HG03565 (cell line): ENCODE results near the gene ERVMER34-1.

Source experiments
- ATAC-seq: cut with Tn5 transposase; IDR thresholded peaks from one replicate; pipeline ENCODE4 v1.9.1; 2021; ENCODE audit warnings: mild to moderate bottlenecking, moderate library complexity; ENCODE audit not compliant: unreplicated experiment

Gene ERVMER34-1

DNA sequence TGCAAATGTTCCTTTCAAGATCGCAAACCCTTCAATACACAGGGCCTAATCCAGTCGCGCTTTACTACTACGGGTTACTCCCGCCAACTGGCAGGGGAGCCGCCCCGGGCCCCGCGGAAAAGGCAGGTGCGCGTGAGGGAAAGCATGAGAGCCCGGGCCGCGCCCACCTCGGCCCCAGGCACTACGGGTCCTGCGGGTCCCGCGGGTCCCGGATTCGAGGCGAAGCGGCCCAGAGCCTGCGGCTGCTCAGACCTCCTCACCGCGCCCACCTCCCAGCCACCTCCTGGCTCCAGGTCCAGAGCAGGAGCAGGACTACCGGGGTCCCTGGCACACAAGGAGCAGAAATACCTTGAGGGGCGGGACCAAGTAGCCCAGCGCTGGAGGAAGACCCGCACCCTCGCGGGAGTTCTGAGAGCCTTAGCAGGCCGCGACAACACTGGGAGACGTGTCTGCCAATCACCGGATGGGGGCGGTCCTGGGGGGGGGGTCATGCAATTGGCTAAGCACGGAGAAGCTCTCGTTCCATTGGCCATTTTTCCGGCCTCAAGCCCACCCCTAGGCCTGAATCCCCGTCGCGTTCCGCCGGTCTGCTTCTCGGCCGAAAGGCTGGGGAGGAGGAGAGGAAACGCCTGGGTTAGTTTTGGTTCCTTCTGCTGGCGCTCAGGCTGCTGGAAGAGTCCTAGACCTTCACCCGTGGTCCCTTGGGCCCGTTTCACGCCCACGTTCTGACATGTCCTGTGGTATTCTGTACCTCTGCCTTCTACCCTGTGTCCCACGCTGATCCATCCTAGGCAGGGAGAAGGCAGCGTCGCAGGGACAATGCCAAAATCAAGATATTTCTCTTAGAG lies 29.0 kb downstream of the ERVMER34-1 start:
- peak; percentile 91 for ATAC-seq

DNA sequence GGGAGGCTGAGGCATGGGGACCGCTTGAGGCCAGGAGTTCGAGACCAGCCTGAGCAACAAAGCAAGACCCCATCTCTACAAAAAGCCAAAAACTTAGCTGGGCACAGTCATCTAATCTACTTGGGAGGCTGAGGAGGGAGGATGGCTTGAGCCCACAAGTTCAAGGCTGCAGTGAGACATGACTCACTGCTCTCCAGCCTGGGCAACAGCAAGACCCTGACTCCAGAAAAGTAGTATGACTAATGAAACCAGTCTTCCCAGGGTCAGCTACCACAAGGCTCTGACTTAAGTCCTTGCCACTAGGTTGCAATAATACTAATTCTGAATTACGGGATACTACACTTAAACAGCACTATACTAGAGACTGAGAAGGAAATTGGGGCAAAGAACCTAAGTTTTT lies 33.1 kb downstream of the ERVMER34-1 start:
- ATAC-seq = no peak

DNA sequence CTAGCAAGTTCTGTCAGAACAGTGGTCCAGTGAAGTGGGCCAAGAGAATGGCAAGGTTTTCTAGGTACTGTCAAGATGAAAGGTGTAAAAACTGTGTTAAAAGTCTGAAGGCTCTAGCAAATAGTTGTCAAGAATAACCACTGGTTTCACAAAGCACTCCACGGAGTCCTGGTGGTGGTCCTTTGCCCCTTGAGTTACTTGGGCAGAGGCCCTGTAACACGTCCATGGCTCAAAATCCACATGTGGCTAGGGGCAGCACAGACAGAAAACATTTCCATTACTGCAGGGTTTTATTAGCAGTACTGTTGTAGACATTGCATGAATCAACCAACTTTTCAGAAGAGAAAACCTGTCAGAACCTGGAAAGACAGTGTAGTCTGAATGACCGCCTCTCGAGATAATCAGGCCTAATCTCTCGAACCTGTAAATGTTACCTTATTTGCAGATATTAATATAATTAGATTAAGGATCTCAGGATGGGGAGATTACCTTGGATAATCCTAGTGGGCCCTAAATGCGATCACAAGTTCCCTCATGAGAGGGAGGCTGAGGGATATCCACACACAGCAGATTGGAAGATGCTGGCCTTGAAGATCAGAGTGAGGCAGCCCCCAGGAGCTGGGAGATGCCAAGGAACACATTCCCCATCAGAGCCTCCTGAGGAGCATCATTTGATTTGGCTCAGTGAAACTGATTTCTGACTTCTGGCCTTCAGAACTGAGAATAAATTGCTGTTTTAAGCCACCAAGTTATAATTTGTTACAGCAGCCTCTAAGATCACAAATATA lies 34.7 kb downstream of the ERVMER34-1 start:
- ATAC-seq = no peak

DNA sequence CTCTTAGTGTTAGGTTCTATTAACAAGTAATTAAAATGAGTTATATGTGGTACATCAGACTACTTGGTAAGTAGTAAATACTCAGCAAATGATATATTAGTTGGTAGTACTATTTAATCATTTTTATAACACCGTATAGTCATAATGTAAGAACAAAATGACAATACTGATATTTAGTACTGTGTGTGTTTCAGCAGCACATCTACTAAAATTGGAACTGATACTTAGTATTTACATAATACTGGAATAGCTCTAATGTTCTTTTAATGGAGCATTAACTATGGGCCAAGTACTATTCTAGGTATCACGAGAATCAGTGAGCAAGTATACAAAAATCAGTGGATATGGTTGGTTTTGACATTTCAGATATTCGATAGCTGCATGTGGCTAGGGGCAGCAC lies 35.3 kb downstream of the ERVMER34-1 start:
- ATAC-seq = no peak

DNA sequence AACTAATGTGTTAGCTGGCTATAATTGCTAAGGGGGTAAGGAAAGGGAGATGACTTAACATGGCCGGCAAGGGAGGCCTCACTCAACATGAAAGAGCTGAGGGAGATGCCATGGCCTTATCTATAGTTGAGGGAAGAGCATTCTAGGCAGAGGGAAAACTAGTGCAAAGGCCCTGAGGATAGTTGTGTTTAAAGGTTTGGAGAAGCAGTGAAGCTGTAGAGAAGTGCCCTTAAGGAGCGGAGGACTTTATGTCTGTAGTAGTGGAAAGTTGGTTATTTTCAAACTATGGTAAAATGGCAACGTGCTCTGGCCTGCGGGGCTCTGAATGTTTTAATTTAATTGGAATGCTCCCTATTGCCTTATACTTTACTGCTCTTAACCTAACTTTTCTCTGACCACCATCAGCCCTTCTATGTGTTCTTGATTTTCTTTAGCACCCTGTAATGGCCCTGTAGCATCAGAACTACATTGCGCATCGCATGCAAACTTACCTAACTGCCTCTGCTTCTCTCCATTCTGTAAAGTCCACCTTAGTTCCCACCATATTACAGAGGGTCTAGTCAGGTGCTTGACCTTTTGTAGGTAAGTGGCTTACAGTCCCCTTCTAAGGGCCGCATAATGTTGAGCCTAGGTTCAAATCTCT lies 35.8 kb downstream of the ERVMER34-1 start:
- no peak for ATAC-seq

DNA sequence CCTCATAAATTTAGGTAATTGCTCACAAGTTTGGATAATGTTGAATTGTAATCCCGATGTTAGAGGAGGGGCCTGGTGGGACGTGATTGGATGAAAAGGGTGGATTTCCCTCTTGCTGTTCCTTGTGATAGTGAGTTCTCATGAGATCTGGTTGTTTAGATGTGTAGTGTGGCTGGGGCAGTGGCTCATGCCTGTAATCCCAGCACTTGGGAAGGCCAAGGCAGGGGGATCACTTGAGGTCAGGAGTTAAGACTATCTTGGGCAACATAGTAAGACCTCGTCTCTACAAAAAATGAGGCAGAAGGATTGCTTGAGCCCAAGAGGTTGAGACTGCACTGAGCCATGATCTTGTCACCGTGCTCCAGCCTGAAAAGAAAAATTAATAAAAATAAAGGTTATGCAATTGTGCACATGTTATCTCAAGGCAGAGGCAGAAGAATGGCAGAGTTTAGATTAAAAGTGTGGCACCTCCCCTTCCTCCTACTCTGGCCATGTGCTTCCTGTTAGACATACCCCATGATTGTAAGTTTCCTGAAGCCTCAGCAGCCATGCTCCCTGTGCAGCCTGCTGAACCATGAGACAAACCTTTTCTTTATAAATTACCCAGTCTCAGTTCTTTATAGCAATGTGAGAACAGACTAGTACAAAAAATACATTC lies 36.5 kb downstream of the ERVMER34-1 start:
- no peak for ATAC-seq

DNA sequence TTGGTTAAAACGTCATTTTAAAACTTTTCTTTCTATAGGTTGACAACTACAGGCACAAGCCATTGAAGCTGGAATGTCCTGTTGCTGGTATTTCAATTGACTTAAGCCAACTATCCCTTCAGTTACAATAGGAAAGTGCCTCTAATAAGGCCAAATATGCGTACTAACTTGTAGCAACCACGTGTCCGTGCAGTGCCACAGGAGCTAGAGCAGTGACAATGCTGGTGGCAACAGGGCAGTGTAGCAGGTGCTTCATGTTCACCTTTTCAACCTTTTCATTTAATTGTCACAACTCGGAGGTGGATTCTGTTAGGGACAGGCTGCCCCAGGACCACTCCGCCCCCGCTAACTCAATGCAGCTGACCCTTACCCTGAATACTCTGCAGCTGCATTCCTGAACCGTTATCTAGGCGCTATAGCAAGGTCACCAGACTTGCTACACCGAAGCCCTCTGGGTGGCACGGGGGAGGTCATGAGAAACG lies 37.7 kb downstream of the ERVMER34-1 start:
- no peak for ATAC-seq

DNA sequence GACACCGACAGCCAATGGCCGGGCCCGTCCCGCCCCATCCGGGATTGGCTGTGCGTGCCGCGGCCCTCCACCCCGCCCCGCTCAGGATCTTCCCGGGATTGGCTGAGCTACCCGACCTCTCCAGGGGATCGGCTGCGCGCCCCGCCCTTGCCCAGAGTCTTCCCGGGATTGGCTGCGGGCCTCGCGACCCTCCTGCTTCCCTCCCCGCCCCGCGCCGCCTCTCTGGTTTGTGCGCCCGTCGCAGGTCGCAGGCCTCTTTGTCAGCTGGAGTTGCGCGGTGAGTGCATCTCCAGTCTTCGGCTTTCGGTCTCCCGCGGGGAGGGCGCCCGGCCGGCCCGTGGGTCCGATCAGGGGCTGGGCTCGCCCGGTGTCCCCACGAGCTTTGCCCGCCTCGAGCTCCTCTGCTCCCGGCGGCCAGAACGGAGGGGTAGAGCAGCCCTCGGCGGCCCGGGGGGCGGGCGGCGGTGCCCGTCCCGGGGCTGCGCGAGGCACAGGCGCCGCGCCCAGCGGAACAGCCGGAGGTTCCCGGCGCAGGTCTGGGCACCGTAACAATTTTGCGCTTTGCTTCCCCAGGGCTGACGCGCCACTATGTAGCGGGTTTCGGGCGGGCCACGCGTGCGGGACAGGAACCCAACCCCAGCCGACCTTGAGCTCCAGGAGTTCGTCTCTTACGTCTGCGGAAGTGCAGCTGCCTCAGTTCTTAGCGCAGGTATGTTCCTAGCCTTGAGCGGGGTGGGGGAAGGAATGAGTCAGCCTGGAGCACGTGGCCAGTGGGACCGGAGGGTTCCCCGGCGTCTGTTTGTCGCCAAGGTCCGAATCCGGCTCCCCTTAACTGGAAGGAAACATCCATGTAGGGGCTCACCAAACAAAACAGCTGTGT lies 38.7 kb downstream of the ERVMER34-1 start:
- peak; percentile 79 for ATAC-seq

DNA sequence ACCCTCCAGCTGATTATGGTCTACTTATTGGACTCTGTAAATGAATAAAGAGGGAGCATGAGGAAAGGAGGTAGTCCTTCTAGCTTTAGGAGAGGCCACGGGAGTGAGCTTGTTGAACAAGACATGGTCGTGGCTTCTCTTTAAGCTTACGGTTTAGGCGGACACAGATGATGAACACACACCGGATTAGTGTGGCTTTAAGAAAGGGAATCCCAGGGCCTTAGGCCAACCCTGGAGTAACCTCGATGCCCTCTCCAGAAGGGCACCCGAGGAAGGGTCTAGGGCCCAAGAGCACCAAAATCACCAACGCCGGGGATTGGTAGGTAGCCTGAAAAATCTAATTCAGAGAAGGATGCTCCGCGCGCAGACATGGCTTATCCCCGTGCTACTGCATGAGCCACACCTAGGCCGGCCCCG lies 39.4 kb downstream of the ERVMER34-1 start:
- peak; percentile 1 for ATAC-seq

DNA sequence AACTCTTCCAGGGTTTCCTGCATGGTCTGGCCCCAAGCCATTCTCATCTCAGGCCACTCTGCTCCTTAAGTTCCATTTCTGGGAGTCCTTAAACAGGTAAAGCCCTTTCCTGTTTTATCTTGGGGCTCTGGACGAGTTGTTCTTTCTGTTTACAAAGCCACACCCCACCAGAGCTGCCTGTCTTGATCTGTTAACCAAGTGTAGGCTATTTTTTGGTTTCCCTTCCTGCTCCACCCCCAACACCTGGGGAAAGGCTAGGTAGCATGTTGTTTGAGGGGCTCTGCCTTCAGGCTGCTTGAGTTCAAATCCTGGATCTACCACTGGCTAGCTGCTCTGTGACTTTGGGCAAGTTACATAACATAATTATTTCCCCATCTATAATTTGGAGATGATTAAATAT lies 40.0 kb downstream of the ERVMER34-1 start:
- no peak for ATAC-seq

DNA sequence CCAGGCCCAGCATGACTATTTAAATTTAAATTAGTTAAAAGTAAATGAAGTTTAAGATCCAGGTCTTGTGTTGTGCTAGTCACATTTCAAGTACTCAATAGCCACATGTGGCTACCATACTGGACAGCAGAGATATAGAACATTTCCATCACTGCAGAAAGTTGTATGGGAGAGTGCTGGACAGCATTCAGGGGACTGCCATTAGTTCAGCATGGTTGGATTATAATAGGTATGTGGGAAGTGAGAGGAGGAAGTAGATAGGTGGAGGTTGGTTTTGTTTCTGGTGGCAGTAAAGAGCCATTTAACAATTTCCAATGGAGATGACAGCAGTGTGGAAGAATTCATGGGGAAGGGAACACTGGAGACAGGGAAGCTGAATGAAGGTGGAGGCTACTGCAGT lies 42.1 kb downstream of the ERVMER34-1 start:
- no peak for ATAC-seq

DNA sequence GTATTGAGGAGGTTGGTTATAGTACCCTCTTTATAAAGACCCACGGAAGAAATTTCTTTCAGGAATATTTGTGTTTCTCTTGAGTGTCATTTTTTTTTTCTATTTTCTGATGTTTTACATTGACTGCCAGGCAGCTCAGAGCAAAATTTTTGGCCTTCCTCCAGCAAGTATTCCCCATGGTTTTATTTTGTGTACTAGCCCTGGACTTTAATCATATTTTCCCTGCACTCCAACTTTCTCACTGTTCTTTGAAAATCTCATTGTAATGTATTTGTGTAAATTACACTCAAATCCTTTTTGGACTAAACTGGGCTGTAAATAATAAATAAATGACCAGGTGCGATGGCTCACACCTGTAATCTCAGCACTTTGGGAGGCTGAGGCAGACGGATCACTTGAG lies 46.6 kb downstream of the ERVMER34-1 start:
- ATAC-seq = no peak

DNA sequence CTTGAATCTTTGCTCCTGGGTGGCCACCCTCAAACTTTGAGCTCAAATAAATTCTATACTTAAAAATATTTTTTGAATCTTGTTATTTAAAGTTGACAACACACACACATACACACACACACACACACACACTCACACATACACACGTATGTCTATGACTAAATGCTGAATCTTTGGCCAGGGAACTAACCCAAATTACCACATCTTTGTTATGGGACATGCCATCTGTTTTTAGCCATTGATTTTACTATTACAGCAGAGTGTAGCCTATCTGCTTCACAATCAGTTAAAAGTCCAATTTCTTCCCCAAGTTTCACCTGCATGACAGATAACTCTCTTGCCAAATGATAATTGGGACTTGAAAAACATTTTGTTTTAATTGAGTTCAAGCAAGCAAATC lies 47.1 kb downstream of the ERVMER34-1 start:
- no peak for ATAC-seq

DNA sequence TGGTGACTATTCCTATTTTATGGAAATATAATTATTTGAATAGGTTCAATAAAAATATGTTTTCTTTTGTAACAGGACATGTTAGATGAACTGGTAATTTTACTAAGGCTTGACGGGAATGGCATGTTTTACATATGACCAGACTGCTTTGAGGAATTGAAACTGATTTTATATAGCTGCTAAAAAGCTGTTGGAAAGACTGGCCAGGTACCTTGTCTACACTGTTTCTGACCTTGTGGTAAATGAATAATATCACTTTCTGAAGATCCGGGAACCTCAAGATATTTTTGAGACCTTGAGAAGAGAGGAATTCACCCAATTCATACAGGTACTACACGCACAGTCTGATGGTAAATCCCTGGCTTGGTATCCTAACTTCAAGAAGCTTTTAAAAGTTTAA lies 50.0 kb downstream of the ERVMER34-1 start:
- ATAC-seq = peak; percentile 96

DNA sequence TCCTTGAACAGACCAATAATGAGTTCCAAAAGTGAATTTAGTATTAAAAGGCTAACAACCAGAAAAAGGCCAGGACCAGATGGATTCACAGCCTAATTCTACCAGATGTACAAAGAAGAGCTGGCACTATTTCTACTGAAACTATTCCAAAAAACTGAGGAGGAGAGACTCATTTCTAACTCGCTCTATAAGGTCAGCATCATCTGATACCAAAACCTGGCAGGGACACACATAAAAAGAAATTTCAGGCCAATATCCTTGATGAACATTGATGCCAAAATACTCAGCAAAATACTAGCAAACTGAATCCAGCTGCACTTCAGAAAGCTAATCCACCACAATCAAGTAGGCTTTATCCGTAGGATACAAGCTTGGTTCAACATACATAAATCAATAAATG lies 56.3 kb downstream of the ERVMER34-1 start:
- no peak for ATAC-seq

DNA sequence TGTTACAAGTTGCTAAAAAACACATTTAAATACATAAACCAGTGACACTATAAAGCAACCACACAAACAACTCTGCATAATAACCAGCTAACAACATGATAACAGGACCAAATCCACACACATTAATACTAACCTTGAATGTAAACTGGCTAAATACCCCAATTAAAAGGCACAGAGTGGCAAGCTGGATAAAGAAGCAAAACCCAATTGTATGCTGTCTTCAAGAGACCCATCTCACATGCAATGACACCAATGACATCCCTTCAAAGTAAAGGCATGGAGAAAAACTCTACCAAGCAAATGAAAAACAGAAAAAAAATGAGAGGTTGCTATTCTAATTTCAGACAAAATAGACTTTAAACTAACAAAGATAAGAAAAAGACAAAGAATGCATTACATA lies 57.7 kb downstream of the ERVMER34-1 start:
- no peak for ATAC-seq
